GM23338 (cell line): ENCODE results near the gene C5orf58. TPM values are rescaled to one million over a fixed set of nuclear protein-coding genes. Genes with fewer than 3 reads are reported as not detected.

ENCODE experiments used
- ATAC-seq: fragments of 200-7000 bp; cut with Tn5 transposase; 3 replicates; pipeline ENCODE4 v1.9.1; 2020
- DNase-seq: peaks from one replicate; pipeline ENCODE4 v3.0.0-alpha.2; 2015; ENCODE audit warnings: low spot score
- H2AFZ ChIP-seq: fragments of 200-600 bp; sonication (generic); 2 replicates; pipeline ENCODE4 v1.8.0; 2016; ENCODE audit warnings: antibody characterized with exemption, mild to moderate bottlenecking, moderate library complexity
- H3F3A ChIP-seq: fragments of 200-600 bp; sonication (generic); replicated peaks from 2 replicates; pipeline ENCODE4 v1.8.0; 2017; ENCODE audit warnings: antibody characterized with exemption, mixed run types, low read depth
- H3K27ac ChIP-seq: fragments of 200-600 bp; sonication (generic); 2 replicates; pipeline ENCODE4 v1.6.1; 2016; ENCODE audit warnings: low read depth
- H3K27me3 ChIP-seq: fragments of 200-600 bp; sonication (generic); 2 replicates; pipeline ENCODE4 v1.8.0; 2016; ENCODE audit warnings: mild to moderate bottlenecking, mixed run types, moderate library complexity; ENCODE audit not compliant: insufficient read depth
- H3K36me3 ChIP-seq: fragments of 200-600 bp; sonication (generic); 2 replicates; pipeline ENCODE4 v1.8.0; 2016; ENCODE audit warnings: mild to moderate bottlenecking; ENCODE audit not compliant: insufficient read depth
- H3K4me1 ChIP-seq: fragments of 200-600 bp; sonication (generic); 2 replicates; pipeline ENCODE4 v1.8.0; 2016; ENCODE audit warnings: mild to moderate bottlenecking, moderate library complexity; ENCODE audit not compliant: insufficient read depth
- H3K4me2 ChIP-seq: fragments of 200-600 bp; sonication (generic); 2 replicates; pipeline ENCODE4 v1.7.1; 2017; ENCODE audit warnings: mixed run types
- H3K4me3 ChIP-seq: fragments of 200-600 bp; sonication (generic); 2 replicates; pipeline ENCODE4 v1.6.1; 2016; ENCODE audit warnings: mixed run types
- H3K79me2 ChIP-seq: fragments of 200-600 bp; sonication (generic); replicated peaks from 2 replicates; pipeline ENCODE4 v1.8.0; 2017; ENCODE audit warnings: mild to moderate bottlenecking; ENCODE audit not compliant: insufficient read depth
- H3K9me2 ChIP-seq: fragments of 200-600 bp; sonication (generic); 2 replicates; pipeline ENCODE4 v1.8.0; 2017; ENCODE audit not compliant: insufficient read depth
- H4K20me1 ChIP-seq: fragments of 200-600 bp; sonication (generic); replicated peaks from 2 replicates; pipeline ENCODE4 v1.8.0; 2017; ENCODE audit warnings: mild to moderate bottlenecking; ENCODE audit not compliant: insufficient read depth
- H3K27ac Mint-ChIP-seq: 2 replicates; pipeline ENCODE4 v1.8.0; 2020; ENCODE audit warnings: inconsistent platforms, mild to moderate bottlenecking, moderate library complexity, mixed read lengths
- H3K27me3 Mint-ChIP-seq: 3 replicates; pipeline ENCODE4 v1.8.0; 2022; ENCODE audit warnings: low read depth, mild to moderate bottlenecking, moderate library complexity, mixed read lengths, inconsistent platforms; ENCODE audit not compliant: insufficient read depth, poor library complexity
- H3K36me3 Mint-ChIP-seq: 3 replicates; pipeline ENCODE4 v1.8.0; 2021; ENCODE audit warnings: low read depth, mild to moderate bottlenecking, inconsistent platforms, moderate library complexity, mixed read lengths
- H3K4me1 Mint-ChIP-seq: 3 replicates; pipeline ENCODE4 v1.8.0; 2020; ENCODE audit warnings: mild to moderate bottlenecking, inconsistent platforms, mixed read lengths
- H3K4me3 Mint-ChIP-seq: 3 replicates; pipeline ENCODE4 v1.8.0; 2021; ENCODE audit warnings: moderate library complexity, mild to moderate bottlenecking, inconsistent platforms, mixed read lengths
- H3K9me3 Mint-ChIP-seq: 3 replicates; pipeline ENCODE4 v1.8.0; 2020; ENCODE audit warnings: moderate library complexity, mild to moderate bottlenecking, inconsistent platforms, mixed read lengths
- CREB1 ChIP-seq: fragments of 250-450 bp; sonication (Bioruptor Pico); IDR thresholded peaks from 2 replicates; pipeline ENCODE4 v1.5.0; 2020; ENCODE audit warnings: low read depth, mild to moderate bottlenecking, moderate library complexity
- CTCF ChIP-seq, 2 experiments: fragments of 200-600 bp in 1 of 2; sonication (generic) in 1 of 2; conservative IDR thresholded peaks; 2 replicates each; pipeline versions ENCODE4 v1.5.1 to v1.6.1; 2016 to 2017; ENCODE audit warnings: antibody characterized with exemption in 2 of 2, low read depth in 2 of 2, mild to moderate bottlenecking in 2 of 2, moderate library complexity in 1 of 2
- ETS1 ChIP-seq: IDR thresholded peaks from 2 replicates; pipeline ENCODE4 v1.6.1; 2016; ENCODE audit warnings: antibody characterized with exemption
- EZH2 ChIP-seq: fragments of 200-600 bp; sonication (generic); IDR thresholded peaks from one replicate; pipeline ENCODE4 v1.8.0; 2017; ENCODE audit warnings: antibody characterized with exemption, mild to moderate bottlenecking, low read depth; ENCODE audit not compliant: unreplicated experiment
- EZH2phosphoT487 ChIP-seq: fragments of 200-600 bp; sonication (generic); IDR thresholded peaks from one replicate; pipeline ENCODE4 v1.8.1; 2018; ENCODE audit warnings: antibody characterized with exemption; ENCODE audit not compliant: unreplicated experiment
- JUNB ChIP-seq: IDR thresholded peaks from one replicate; pipeline ENCODE4 v1.6.1; 2016; ENCODE audit warnings: antibody characterized with exemption; ENCODE audit not compliant: unreplicated experiment
- NANOG ChIP-seq: IDR thresholded peaks from 2 replicates; pipeline ENCODE4 v1.6.1; 2016; ENCODE audit warnings: antibody characterized with exemption, borderline replicate concordance
- POLR2AphosphoS5 ChIP-seq: IDR thresholded peaks from 2 replicates; pipeline ENCODE4 v1.6.1; 2016; ENCODE audit warnings: antibody characterized with exemption, low read depth
- REST ChIP-seq: IDR thresholded peaks from one replicate; pipeline ENCODE4 v1.6.1; 2018; ENCODE audit warnings: antibody characterized with exemption; ENCODE audit not compliant: unreplicated experiment
- STAT1 ChIP-seq: IDR thresholded peaks from one replicate; pipeline ENCODE4 v1.6.1; 2016; ENCODE audit warnings: antibody characterized with exemption; ENCODE audit not compliant: unreplicated experiment
- ZNF114 ChIP-seq: fragments of 250-450 bp; sonication (Bioruptor Pico); IDR thresholded peaks from 2 replicates; pipeline ENCODE4 v1.5.0; 2020; ENCODE audit warnings: mild to moderate bottlenecking, moderate library complexity
- ZNF331 ChIP-seq: fragments of 250-450 bp; sonication (Bioruptor Pico); IDR thresholded peaks from 2 replicates; pipeline ENCODE4 v1.5.0; 2020; ENCODE audit warnings: low read depth, mild to moderate bottlenecking, moderate library complexity
- ZNF462 ChIP-seq: fragments of 250-450 bp; sonication (Bioruptor Pico); IDR thresholded peaks from 2 replicates; pipeline ENCODE4 v1.5.0; 2020; ENCODE audit warnings: mild to moderate bottlenecking, moderate library complexity
- polyA plus RNA-seq: library from polyadenylated mRNA; unstranded; fragments of >200 nt; fragmentation: Nextera tagmentation; extraction: Ambion mirVana; gene quantifications from 2 replicates; pipeline ENCODE4 v1.2.1, GENCODE V29; 2016
- total RNA-seq: library from RNA; depleted of rRNA; stranded (reverse); fragments of >200 nt; shearing (Covaris generic); gene quantifications from 2 replicates; pipeline ENCODE4 v1.2.3, GENCODE V29; 2014

Gene C5orf58
- total and polyA plus RNA-seq, 2 experiments from 2014 or later: 1.0 to 9.1 TPM

GRCh38 chr5:170263906-170264305, 31.1 kb downstream of the C5orf58 start:
- H3K27me3 Mint-ChIP-seq: peaks cover 3% of the 10 kb centered on the region
- H3K4me3 Mint-ChIP-seq: no peak overlapping the region
- peaks cover 49% of the 10 kb centered on the region for H3K4me1 Mint-ChIP-seq
- H3K4me3 ChIP-seq: no peak overlapping the region
- H3K79me2 ChIP-seq: no peaks in the 10 kb centered on the region
- no peaks in the 10 kb centered on the region for H3K27me3 ChIP-seq
- H3K9me3 Mint-ChIP-seq: no peaks in the 10 kb centered on the region
- no peak overlapping the region for H3K27ac Mint-ChIP-seq
- H3K4me1 ChIP-seq: peaks cover 42% of the 10 kb centered on the region
- H3K9me2 ChIP-seq: 0 out of 2 replicates have a peak, but pooled peaks cover 4% of the 10 kb centered on the region
- H3K4me2 ChIP-seq: no peak overlapping the region
- TF ChIP-seq ETS1 (no peak), STAT1 (no peak), REST (no peak), JUNB (no peak), EZH2 (no peak), CREB1 (CRISPR knock-in tag) (no peak), ZNF462 (CRISPR knock-in tag) (no peak), CTCF (conservative IDR thresholded peaks at IDR 0.05; ENCODE audit: low read depth in 2 of 2) (no peak), NANOG (no peak), EZH2phosphoT487 (no peak), ZNF114 (no peak), POLR2AphosphoS5 (no peak), ZNF331 (CRISPR knock-in tag) (no peak)
- H3K36me3 Mint-ChIP-seq: no peaks in the 10 kb centered on the region
- H3K36me3 ChIP-seq: no peaks in the 10 kb centered on the region
- ATAC-seq (no peak), DNase-seq (no peak)
- no peaks in the 10 kb centered on the region for H4K20me1 ChIP-seq
- H3F3A ChIP-seq: no peaks in the 10 kb centered on the region
- peak overlapping the region; percentile 26; the same call in 1 of the 2 replicates for H2AFZ ChIP-seq
- no peak overlapping the region for H3K27ac ChIP-seq
